IMR-90 (cell line): Measurements from ENCODE around the gene FAAP100. TPM values are rescaled to one million over a fixed set of nuclear protein-coding genes. Genes with fewer than 3 reads are reported as not detected.
"Not testable (repeated sequence)": the region's sequence is repeated elsewhere in the genome, so short reads cannot be mapped to it uniquely, and the experiment has no call there.

Experiments used
- ATAC-seq: fragments of 200-7000 bp; cut with Tn5 transposase; 2 replicates; pipeline ENCODE4 v1.9.1; 2020; ENCODE audit warnings: low read depth, mild to moderate bottlenecking, moderate library complexity
- BruUV-seq: library from RNA; stranded (reverse); fragments of 400-500 nt; replicated peaks from 2 replicates; lab custom pipeline; 2021; lab: Mats Ljungman, UMichigan
- CTCF ChIA-PET: fragments of 300-600 bp; formaldehyde crosslinking; extraction: SDS; loops from one replicate; lab custom pipeline; 2021; ENCODE audit warnings: antibody characterized with exemption; lab: Yijun Ruan, JAX
- POLR2A ChIA-PET: fragments of 300-600 bp; sonication (Branson Sonifier 250); formaldehyde crosslinking; loops from one replicate; lab custom pipeline; 2022; ENCODE audit warnings: antibody characterized with exemption; ENCODE audit not compliant: unreplicated experiment; lab: Charles Lee
- DNase-seq: peaks from one replicate; pipeline ENCODE4 v3.0.0; 2013
- H2AFZ ChIP-seq: replicated peaks from 2 replicates; pipeline ENCODE3; 2013; ENCODE audit warnings: low read length, mild to moderate bottlenecking; ENCODE audit not compliant: poor library complexity
- H2AK5ac ChIP-seq: 2 replicates; pipeline ENCODE4 v1.6.1; 2013; ENCODE audit warnings: low read depth, low read length, inconsistent platforms
- H2AK9ac ChIP-seq: replicated peaks from 2 replicates; pipeline ENCODE3; 2013; ENCODE audit warnings: mild to moderate bottlenecking, low read depth, low read length, moderate library complexity; ENCODE audit not compliant: poor library complexity
- H2BK120ac ChIP-seq: 2 replicates; pipeline ENCODE4 v1.6.1; 2013; ENCODE audit warnings: low read depth, low read length, inconsistent platforms
- H2BK15ac ChIP-seq: 3 replicates; pipeline ENCODE4 v1.6.1; 2013; ENCODE audit warnings: low read depth, low read length, inconsistent platforms
- H2BK20ac ChIP-seq: 2 replicates; pipeline ENCODE4 v1.6.1; 2013; ENCODE audit warnings: low read depth, mild to moderate bottlenecking, inconsistent platforms, low read length, moderate library complexity
- H2BK5ac ChIP-seq: 2 replicates; pipeline ENCODE4 v1.6.1; 2013; ENCODE audit warnings: mild to moderate bottlenecking, low read depth, low read length, inconsistent platforms; ENCODE audit not compliant: poor library complexity, severe bottlenecking
- H3K14ac ChIP-seq: replicated peaks from 2 replicates; pipeline ENCODE4 v1.6.1; 2013; ENCODE audit warnings: low read depth, low read length, inconsistent platforms
- H3K18ac ChIP-seq: 2 replicates; pipeline ENCODE4 v1.6.1; 2013; ENCODE audit warnings: low read depth, low read length, control low read depth
- H3K23ac ChIP-seq: 2 replicates; pipeline ENCODE4 v1.6.1; 2013; ENCODE audit warnings: low read depth, low read length, inconsistent platforms
- H3K27ac ChIP-seq: 2 replicates; pipeline ENCODE4 v1.5.1; 2013; ENCODE audit warnings: mild to moderate bottlenecking, control low read depth, low read length; ENCODE audit not compliant: insufficient read depth
- H3K27me3 ChIP-seq: 2 replicates; pipeline ENCODE4 v1.6.1; 2013; ENCODE audit warnings: low read length; ENCODE audit not compliant: control insufficient read depth, insufficient read depth
- H3K36me3 ChIP-seq: 2 replicates; pipeline ENCODE4 v1.6.1; 2013; ENCODE audit warnings: low read length, mixed read lengths; ENCODE audit not compliant: control insufficient read depth, insufficient read depth
- H3K4ac ChIP-seq: 2 replicates; pipeline ENCODE4 v1.6.1; 2013; ENCODE audit warnings: low read depth, low read length, inconsistent platforms
- H3K4me1 ChIP-seq: 2 replicates; pipeline ENCODE4 v1.6.1; 2013; ENCODE audit warnings: low read length, mixed read lengths; ENCODE audit not compliant: control insufficient read depth, insufficient read depth
- H3K4me2 ChIP-seq: 2 replicates; pipeline ENCODE4 v1.6.1; 2013; ENCODE audit warnings: low read depth, mild to moderate bottlenecking, control low read depth, low read length, moderate library complexity
- H3K4me3 ChIP-seq: 2 replicates; pipeline ENCODE4 v1.5.1; 2013; ENCODE audit warnings: low read depth, mild to moderate bottlenecking, control low read depth, low read length, moderate library complexity; ENCODE audit not compliant: insufficient read depth
- H3K56ac ChIP-seq: 2 replicates; pipeline ENCODE4 v1.6.1; 2013; ENCODE audit warnings: low read length, inconsistent platforms; ENCODE audit not compliant: insufficient read depth; ENCODE audit errors: extremely low read depth
- H3K79me1 ChIP-seq, 2 experiments: 2 replicates each; pipeline ENCODE4 v1.6.1; 2013; ENCODE audit warnings: low read length in 2 of 2, inconsistent platforms in 1 of 2, low read depth in 1 of 2
- H3K9ac ChIP-seq: 2 replicates; pipeline ENCODE4 v1.6.1; 2013; ENCODE audit warnings: low read depth, low read length, control low read depth
- H3K9me1 ChIP-seq: 2 replicates; pipeline ENCODE4 v1.6.1; 2013; ENCODE audit warnings: low read length, inconsistent platforms; ENCODE audit not compliant: insufficient read depth
- H3K9me3 ChIP-seq: 2 replicates; pipeline ENCODE4 v1.6.1; 2013; ENCODE audit warnings: low read length; ENCODE audit not compliant: control insufficient read depth, insufficient read depth
- H4K20me1 ChIP-seq: 2 replicates; pipeline ENCODE4 v1.6.1; 2013; ENCODE audit warnings: low read length, inconsistent platforms; ENCODE audit not compliant: insufficient read depth
- H4K5ac ChIP-seq: 2 replicates; pipeline ENCODE4 v1.6.1; 2013; ENCODE audit warnings: mild to moderate bottlenecking, low read depth, low read length, control low read depth
- H4K8ac ChIP-seq, 2 experiments: 2 replicates each; pipeline ENCODE4 v1.6.1; 2013; ENCODE audit warnings: low read depth in 2 of 2, low read length in 2 of 2, control low read depth in 1 of 2, inconsistent platforms in 1 of 2
- H4K91ac ChIP-seq: 2 replicates; pipeline ENCODE4 v1.6.1; 2013; ENCODE audit warnings: low read depth, low read length, inconsistent platforms; ENCODE audit not compliant: insufficient read depth
- CTCF ChIP-seq: conservative IDR thresholded peaks from 2 replicates; pipeline ENCODE4 v1.5.1; 2012; ENCODE audit warnings: mild to moderate bottlenecking, low read depth, low read length, improper control_type of control experiment
- RAD21 ChIP-seq: IDR thresholded peaks from 2 replicates; pipeline ENCODE4 v1.6.1; 2012; ENCODE audit warnings: low read length, improper control_type of control experiment
- WGBS, 2 experiments: methylation state at CpG; one replicate each; pipeline versions ENCODE4 v1.1.5 to v1.1.7; 2013; ENCODE audit warnings: missing lambda C conversion rate in 2 of 2; ENCODE audit not compliant: insufficient read length in 1 of 2; ENCODE audit errors: extremely low coverage in 2 of 2; 5-methylcytosine and 5-hydroxymethylcytosine counted together
- dilution Hi-C: fragments of 300-500 bp; cut with HindIII; formaldehyde crosslinking; loops from one replicate; pipeline ENCODE4 v1.14.3; 2018; ENCODE audit warnings: low sequenced_read_pairs; ENCODE audit not compliant: unreplicated experiment
- in situ Hi-C: fragments of 300-500 bp; cut with MboI; formaldehyde crosslinking; loops from 3 replicates; pipeline ENCODE4 v1.14.3; 2019; ENCODE audit warnings: low sequenced_read_pairs, inconsistent platforms, mixed read lengths
- intact Hi-C: fragments of 100-400 bp; cut with micrococcal nuclease; formaldehyde crosslinking; loops from 2 replicates; pipeline ENCODE4 v1.10.0; 2022
- polyA plus RNA-seq, 3 experiments: library from polyadenylated mRNA; depleted of rRNA; stranded (reverse); fragments of >200 nt; gene quantifications; 2 replicates each; pipeline ENCODE4 v1.2.3, GENCODE V29; 2012; ENCODE audit warnings: low replicate concordance in 1 of 3
- total RNA-seq: library from RNA; depleted of rRNA; stranded (reverse); fragments of >200 nt; gene quantifications from 2 replicates; pipeline ENCODE4 v1.2.3, GENCODE V29; 2012

The FAAP100 gene
- total and polyA plus RNA-seq, 2 of the 4 experiments (the other 2 are of a cell fraction), result 7.9 to 24.8 TPM

- H2BK15ac ChIP-seq, result no peak overlapping the region
- H3K27me3 ChIP-seq, result no peaks in the 10 kb centered on the region
- in situ Hi-C loops (no loop called here), dilution Hi-C loops (no loop called here), intact Hi-C loops (no loop called here)
- no peak overlapping the region for H3K14ac ChIP-seq
- H3K36me3 ChIP-seq, result peaks cover 54% of the 10 kb centered on the region
- no peak overlapping the region for H2BK120ac ChIP-seq
- peaks cover 25 to 65% of the 10 kb centered on the region in 2 experiments for H3K79me1 ChIP-seq
- no CpG with 5 or more reads among the region's 4 CpGs for WGBS, 2 experiments
- no peak overlapping the region for H4K5ac ChIP-seq
- H4K20me1 ChIP-seq, result peaks cover 58% of the 10 kb centered on the region
- H2BK20ac ChIP-seq, result no peak overlapping the region
- no peak overlapping the region for H3K4me3 ChIP-seq
- H2AK5ac ChIP-seq, result no peak overlapping the region
- no peak overlapping the region for H3K4ac ChIP-seq
- no peak for ATAC-seq
- H2AK9ac ChIP-seq, result no peak overlapping the region
- H3K9me3 ChIP-seq, result no peaks in the 10 kb centered on the region
- H3K18ac ChIP-seq, result no peak overlapping the region
- no peak overlapping the region for H3K9ac ChIP-seq
- CTCF ChIA-PET, result no interaction called here
- H2AFZ ChIP-seq, result no peak overlapping the region
- TF ChIP-seq CTCF (no peak), RAD21 (no peak)
- POLR2A ChIA-PET, result no interaction called here
- no peak overlapping the region for H3K4me2 ChIP-seq
- no peak overlapping the region for H2BK5ac ChIP-seq
- BruUV-seq, result no TSS peak
- no peak overlapping the region for H4K91ac ChIP-seq
- no peak overlapping the region for H4K8ac ChIP-seq
- H3K23ac ChIP-seq, result no peak overlapping the region; the same call in 1 of the 2 replicates
- H3K9me1 ChIP-seq, result peaks cover 23% of the 10 kb centered on the region
- no peak for DNase-seq
- H3K56ac ChIP-seq, result no peak overlapping the region
- H3K27ac ChIP-seq, result no peak overlapping the region
- peaks cover 11% of the 10 kb centered on the region for H3K4me1 ChIP-seq
These were observed 33.9 kb upstream of the FAAP100 start for GRCh38 chr17:81586096-81586495.

- H3K9me3 ChIP-seq, BruUV-seq, in situ Hi-C loops, H2BK120ac ChIP-seq, H3K27ac ChIP-seq, H2AK9ac ChIP-seq, dilution Hi-C loops, H3K4ac ChIP-seq, H4K91ac ChIP-seq, H3K4me3 ChIP-seq, H3K27me3 ChIP-seq, intact Hi-C loops, H2BK15ac ChIP-seq, H2BK5ac ChIP-seq, H2BK20ac ChIP-seq, H3K14ac ChIP-seq, H3K9ac ChIP-seq, H4K5ac ChIP-seq, ATAC-seq, H3K18ac ChIP-seq, DNase-seq, H3K56ac ChIP-seq, H3K4me2 ChIP-seq, H4K8ac ChIP-seq, H2AK5ac ChIP-seq, H3K23ac ChIP-seq, H2AFZ ChIP-seq: not testable (repeated sequence)
- H3K4me1 ChIP-seq, result peaks cover 14% of the 10 kb centered on the region
- WGBS, 2 experiments, result 94% methylated on average over 6 of the region's 14 CpGs; no CpG with 5 or more reads in 1 of the 2 experiments
- ChIA-PET POLR2A (interaction anchor here (0.5 kb wide), 1 partner anchor 70 kb away, joined by 3 read pairs; no protein-coding TSS in a partner anchor), CTCF (interaction anchor here (1.4 kb wide), 1 partner anchor 10 kb away, joined by 3 read pairs; no protein-coding TSS in a partner anchor)
- H3K9me1 ChIP-seq, result peaks cover 26% of the 10 kb centered on the region
- H4K20me1 ChIP-seq, result peaks cover 59% of the 10 kb centered on the region
- H3K79me1 ChIP-seq, result peaks cover 16 to 62% of the 10 kb centered on the region in 2 experiments
- H3K36me3 ChIP-seq, result peaks cover 49% of the 10 kb centered on the region
These were observed 32.6 kb upstream of the FAAP100 start for GRCh38 chr17:81584771-81585170.
